HG03354 (cell line): ENCODE results near the gene CRACDL.
"Not testable (repeated sequence)": the region's sequence is repeated elsewhere in the genome, so short reads cannot be mapped to it uniquely, and the experiment has no call there.

Experiments used
- ATAC-seq: cut with Tn5 transposase; IDR thresholded peaks from one replicate; pipeline ENCODE4 v1.9.1; 2021; ENCODE audit warnings: mild to moderate bottlenecking; ENCODE audit not compliant: unreplicated experiment, poor library complexity, severe bottlenecking

The CRACDL gene

DNA sequence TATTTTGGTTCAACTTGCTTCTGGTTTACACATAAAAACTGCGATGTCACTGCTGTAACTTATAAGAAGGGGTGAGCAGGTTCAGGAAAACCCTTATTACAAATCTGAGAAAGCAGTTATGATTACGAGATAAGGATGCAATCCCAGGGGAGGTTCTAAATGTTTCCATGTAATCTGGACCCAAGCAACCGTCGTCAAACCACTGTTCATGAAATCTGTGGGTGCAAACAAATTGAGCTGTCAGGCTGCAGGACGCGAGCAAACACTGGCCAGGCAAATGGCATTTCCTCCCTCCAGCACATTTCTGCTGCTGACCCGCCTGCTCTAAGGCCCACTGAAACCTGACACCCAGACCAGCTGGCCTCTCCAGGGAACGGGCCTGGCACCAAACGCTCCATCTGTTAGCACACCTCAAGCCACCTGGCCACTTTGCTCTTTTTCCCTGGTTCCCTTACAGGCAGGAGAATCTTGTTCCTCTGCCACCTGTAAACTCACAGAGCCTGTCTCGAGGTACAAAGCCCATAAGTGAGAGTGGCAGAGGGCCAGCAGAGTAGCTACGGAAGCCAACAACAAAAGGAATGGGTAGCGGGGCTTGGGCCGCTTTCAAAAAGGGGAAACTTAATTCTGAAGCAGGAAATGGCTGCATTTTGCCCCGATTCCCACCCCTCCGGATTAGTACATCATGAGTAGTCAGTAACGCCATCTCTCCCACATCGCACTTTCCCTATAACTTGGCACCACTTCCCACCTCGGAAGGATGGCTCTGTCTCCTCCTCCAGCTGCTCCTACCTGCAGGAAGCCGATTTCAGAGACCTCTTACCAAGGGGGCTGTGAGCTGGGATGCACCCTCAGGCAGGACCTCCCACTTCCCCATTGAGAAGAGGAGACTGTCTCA lies 26.5 kb downstream of the CRACDL start:
- ATAC-seq = no peak

DNA sequence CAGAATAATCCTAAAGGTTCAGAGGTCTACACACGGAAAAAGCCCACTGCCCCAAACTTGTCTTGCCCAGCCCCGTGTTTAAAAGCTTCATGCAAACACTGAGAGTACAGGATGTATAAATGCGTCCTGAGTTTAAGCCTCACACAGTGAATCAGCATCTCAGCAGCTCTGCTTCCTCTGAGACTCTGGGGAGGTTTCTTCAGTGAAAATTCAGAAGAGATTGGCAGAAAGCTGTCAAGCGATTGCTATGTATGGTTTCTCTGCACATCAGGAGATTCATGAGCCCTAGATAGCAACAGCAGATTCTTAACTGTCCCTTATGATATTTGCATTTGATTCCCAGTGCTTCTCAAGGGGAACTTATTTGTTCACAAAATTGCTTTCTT lies 27.1 kb downstream of the CRACDL start:
- no peak for ATAC-seq

DNA sequence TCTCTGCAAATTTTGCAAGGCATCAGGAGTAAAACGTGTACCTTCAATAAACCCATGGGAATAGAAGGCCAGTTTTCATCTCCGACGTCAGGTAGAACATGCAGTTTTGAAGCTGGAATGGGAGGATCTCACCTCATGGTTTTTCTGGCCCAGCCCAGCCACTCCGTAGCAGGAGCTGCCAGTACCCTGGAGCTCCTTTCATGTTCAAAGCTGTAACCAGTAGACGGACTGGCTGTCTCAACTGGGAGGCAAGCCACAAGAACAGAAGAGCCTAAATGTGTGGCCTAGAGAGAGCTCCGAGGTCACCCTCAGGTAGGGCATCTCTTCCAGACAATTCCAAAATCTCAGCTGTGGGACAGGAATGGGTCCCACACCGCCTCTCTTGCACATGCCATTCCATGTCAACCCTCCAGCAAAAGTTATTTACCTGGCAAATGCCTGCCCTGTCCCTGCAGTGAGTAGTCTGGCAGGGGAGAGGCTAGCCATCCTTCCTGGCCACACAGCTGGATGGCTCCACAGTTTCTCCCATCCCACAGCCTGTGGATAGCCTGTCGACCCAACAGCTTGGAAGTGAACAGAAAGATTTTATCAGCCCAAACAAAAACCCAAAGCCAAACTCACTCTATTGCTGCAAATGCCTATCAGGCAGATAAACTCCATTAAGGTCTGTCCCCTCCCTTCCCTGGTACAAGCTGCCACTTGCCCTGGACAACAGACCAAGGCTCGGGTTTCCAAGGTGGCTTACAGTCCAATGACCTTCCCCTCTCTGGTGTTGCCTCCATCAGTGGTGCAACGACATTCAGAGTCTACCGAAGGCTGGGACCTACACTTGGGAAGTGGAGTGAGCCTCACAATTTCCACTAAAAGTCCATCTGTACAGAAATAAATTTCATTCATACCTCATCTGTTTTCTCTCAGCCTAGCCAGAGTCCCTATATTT lies 27.8 kb downstream of the CRACDL start:
- no peak for ATAC-seq

DNA sequence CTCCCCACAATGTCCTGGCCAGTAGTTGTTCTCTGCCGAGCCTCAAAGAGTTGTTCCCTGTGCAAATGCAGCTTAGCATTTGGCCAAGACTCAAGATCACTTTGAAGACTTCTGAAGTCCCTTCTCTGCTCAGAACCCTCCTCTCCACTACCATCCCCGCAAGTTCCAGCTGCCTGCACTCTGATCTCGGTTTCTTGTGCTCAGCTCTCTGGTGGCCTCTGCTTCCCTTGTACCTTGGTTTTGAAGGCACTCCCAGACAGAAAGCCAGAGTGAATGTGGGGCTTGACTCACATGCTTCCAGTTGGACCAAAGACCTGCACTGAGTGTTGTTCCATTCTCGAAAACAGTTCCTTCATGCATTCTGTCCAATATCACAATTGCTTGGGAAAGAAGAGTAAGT lies 28.6 kb downstream of the CRACDL start:
- ATAC-seq = no peak

DNA sequence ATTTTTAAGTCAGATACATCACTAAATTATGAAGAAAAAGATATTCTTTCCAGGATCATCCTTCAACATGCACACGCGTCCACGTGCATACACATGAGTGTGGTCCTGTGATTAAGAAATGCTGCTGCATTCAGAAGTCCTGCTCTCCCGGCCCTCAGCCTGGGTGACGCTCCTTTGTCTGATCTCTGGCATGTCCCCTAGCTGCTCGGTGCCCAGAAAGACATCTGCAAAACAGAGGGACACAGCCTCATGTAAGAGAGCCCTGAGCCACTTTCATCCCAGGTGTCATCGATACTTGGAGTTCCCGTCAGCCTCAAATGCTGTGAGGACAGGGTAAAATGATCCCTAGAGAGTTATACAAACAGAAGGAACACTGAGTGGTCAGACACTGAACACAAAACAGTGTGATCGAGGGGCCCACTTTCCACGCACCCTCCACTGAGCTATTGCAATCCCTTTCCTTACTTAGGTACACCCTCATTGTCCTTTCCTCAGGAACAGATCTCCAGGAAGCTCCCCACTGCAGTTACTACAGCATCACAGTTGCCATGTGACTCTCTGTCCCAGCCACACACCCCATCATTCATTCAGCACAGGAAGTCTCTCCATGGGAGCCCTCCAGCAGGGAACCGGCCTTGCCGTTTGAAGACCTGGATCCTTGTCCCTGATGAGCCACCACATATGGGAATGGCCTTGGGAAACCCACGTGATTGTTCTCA lies 32.1 kb downstream of the CRACDL start:
- no peak for ATAC-seq

DNA sequence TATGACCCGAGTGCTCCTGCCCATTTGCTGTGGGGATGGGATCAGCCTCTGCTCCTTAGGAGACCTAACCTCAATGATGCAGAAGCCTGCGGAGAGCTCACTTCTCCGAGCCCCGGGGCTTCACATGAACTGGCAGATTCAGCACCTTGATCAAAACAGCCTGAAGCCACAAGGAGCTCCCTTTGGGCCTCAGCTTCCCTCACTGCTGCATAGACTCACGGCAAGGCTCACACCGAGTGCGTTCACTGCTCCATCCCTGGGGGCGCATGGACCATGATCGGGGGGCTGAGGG lies 33.0 kb downstream of the CRACDL start:
- ATAC-seq = no peak

DNA sequence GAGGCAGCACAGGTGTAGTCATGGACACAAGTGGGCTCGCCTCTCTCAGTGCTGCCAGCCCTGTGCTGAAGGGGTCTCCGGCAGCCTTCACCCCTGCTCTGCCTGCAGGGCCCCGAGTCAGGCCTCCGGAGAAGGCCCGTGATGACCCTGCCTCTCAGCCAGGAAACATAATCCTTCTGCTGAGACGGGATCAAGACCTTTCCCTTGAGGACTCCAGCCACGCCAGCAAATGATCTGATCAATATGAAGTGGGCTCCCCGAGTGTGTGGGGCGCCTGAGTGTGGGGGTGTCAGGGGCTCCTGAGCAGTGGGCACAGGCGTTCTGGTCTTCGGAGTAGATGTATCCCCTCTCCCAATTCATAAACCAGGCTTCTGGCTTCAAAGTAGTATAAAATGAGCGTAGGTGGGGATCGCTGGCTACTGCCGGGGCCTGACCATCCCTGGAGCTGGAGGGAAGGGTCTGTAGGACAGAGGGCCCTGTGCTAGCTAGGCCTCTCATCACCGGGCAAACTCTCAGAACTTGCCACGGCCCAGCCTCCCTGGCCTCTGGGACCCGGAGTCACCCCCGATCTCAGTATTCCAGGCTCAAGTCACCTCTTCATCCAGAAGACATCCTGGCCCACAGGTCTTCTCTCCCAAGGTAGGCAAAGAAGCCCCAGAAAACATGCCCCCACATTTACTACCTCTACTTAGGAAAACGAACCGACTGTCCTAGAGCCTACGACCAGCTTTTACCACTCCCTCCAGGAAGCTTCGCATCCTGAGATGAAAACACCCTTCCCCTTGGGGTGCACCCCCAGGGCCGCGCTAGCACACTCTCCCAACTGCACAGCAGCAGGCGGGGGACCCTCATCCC lies 33.6 kb downstream of the CRACDL start:
- no peak for ATAC-seq

DNA sequence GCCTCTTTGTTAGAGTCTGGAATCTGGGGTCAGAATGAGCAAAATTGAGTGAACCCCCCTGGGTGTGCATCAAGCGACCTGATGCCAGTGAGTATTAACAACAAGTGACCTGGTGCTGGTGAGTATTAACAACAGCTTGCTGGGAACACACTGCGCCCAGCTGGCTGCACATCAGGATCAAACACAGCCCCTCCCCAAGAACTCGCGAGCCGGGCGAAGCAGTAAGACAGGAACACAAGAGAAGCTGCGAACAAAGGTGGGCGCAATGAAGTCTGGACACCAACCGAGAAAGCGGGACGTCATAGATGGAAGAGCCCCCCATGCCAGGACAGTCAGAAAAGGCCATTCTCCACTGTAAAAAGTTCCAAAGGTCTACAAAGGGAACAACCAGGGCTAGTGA lies 34.3 kb downstream of the CRACDL start:
- no peak for ATAC-seq

DNA sequence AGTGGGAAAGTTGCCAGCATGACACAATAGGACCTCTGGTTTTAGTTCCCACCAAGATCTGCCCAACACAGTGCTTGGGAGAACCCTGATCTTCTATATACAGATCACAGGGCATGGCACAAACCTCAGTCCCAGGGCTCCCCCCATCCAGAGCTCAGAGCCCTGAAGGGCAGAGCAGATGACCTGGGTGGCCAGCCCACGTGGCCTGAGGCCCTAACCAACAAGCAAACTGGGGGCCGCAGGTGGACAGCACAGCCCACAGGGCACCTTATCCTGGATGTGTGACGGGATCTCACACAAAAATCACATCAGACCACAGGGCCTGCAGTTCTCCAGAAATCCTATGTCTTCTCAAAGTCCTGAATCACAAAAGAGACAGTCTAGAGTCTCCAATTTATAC lies 34.7 kb downstream of the CRACDL start:
- no peak for ATAC-seq

DNA sequence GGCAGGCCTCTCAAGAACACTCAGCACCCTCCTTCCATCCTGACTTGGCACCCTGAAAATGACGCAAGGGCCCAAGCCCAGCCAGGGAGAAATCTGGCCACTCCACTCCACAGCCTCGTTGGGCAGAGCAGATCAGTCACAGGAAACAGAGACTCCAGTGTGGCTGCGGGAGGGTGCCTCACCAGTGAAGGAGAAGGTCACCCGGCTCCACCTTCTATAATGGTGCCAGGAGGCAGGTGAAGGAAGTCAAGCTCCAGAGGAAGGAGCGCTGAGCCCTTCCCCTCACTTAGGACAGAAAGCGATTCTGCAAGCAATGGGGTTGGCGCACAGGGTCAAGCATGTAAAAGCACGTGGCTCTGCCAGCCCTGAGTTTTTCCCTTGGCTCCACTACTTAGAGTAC lies 35.3 kb downstream of the CRACDL start:
- no peak for ATAC-seq

DNA sequence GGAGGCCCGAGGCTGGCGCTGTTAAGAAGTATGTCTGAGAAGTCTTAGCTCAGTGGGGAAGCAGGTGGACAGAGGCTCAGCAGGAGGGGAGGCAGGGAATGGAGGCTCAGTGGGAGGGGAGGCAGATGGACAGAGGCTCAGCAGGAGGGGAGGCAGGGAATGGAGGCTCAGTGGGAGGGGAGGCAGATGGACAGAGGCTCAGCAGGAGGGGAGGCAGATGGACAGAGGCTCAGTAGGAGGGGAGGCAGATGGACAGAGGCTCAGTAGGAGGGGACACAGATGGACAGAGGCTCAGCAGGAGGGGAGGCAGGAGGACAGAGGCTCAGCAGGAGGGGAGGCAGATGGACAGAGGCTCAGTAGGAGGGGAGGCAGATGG lies 36.3 kb downstream of the CRACDL start:
- ATAC-seq = not testable (repeated sequence)

DNA sequence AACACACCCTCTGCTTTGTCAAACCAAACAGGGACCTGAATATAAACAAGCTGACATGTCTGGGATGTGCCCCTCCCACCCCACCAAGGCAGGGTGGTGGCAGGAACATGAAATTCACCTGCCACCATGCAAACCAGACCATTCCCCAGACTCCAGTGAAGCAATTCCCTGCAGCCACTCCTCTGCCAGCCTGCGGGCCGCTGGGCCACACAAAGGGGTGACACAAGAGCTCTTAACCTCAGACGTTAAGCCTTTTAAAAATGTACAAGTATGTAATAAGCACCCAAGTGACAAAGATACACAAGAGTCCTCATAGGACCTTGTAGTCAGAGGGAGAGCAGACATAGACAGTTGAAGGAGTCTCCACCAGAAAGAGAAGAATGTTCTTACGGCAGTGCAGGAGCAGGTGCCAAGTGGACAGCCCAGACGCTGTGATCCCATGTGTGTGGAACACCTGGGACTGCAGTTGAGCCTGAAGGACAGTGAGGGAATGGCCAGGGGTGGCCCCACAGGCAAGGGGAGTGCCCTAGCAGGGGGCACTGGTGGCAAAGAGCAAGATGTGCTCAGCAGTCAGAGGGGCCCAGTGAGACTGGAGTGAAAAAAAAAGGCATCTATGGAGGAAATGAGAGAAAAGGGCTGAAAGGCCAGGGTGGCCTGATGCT lies 36.9 kb downstream of the CRACDL start:
- ATAC-seq = no peak

DNA sequence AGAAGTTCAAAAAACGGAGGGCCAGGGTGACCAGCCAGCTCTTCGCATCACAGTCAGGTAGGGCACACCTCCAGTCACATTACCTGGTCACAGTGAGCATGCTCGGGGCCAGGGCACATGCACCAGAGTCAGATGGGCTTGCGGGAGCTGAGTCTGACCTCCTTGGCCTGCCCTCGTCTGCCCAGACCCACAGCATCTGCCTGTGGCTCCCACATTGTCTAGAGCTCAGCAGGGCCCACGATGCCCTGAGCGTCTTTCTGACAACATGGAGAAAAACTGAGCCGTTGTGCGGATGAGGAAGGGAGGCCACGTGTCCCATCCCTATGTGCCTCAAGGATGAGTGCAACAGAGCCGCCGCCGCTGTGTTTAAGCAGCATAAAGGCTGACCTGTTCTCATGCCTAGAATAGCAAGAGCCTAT lies 37.6 kb downstream of the CRACDL start:
- ATAC-seq = no peak

DNA sequence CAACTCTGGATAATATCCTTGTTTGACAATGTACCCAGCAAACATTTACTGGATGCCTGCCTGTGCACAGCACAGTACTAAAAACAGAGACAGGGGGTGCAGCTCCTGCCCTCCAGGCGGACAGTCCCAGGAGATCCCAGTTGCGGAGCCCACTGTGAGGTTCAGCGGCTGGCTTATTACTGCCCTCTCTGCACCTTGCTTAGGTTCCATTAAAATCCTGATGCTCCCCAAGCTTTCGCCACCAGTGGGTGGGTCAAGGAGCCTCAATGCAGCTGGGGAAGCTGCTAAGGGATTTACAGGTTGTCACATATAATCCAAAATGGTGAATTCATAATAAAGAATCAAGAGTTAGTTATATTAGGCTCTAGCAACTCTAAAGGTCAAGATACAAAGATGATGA lies 38.3 kb downstream of the CRACDL start:
- ATAC-seq = no peak

DNA sequence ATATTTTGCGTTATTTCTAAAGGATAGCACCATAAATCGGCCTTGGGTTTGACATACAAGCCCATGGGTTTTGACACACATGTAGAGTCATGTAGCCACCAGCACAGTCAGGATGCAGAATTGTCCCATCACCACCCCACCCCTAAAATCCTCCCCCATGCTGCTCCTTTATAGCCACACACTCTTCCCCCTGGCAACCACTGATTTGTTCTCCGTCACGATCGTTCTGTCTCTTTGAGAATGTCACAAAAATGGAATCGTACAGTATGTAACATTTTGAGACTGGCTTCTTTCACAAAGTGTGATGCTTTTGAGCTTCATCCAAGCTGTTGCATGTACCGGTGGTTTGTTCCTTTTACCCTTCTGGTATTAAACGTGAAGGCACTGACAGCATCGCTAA lies 39.1 kb downstream of the CRACDL start:
- no peak for ATAC-seq

DNA sequence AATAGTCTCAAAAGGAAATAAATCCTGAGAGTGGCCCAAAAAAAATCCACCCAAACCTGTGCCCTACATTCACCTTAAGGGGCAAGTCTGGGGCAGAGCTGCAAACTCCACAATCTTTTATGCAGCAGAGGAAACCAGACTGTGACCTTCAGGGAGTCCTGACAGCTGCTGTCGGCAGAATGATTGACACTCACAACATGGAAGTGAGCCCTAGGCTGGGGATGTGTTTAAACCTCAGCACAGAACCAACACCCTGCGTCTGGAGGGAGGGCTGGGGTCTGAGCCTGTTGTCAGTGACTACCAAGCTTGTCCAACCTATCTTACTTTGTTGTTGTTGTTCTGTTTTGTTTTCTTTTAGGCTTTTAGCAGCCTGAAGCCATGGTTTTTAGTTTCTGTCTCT lies 39.6 kb downstream of the CRACDL start:
- ATAC-seq = no peak

DNA sequence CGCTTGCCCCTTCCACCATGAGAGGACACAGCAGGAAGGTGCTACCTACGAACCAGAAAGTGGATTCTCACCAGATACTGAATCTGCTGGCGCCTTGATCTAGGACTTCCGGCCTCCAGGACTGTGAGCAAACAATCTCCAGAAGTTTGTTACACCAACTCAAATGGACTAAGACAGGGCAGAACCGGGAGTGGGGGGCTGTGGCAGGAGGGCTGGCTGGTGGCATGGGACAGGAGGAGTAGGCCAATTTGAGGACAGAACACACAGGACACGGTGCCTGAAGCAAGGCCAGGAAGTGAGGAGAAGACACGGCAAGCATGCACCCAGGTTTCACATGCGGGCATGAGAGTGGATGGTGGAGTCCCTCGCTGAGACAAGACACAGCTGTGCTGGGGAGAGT lies 40.1 kb downstream of the CRACDL start:
- ATAC-seq = no peak

DNA sequence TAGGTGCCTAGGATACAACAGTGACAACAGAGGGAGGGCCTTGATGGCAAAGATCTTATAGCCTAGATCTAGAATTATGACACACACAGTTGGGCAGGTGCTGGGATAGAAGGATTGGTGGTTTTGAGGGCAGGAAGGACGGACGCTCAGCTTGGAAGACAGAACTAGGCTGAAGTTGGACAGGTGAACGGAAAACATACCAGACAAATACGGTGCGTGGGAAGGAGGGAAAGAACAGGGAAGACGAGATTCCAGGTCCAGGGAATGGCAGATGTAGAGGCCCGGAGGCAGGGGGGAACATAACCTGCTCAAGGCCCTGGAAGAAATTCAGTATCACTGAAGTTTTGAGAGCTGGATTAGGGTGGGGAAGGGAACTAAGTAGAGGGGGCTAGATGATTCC lies 40.8 kb downstream of the CRACDL start:
- ATAC-seq = no peak

DNA sequence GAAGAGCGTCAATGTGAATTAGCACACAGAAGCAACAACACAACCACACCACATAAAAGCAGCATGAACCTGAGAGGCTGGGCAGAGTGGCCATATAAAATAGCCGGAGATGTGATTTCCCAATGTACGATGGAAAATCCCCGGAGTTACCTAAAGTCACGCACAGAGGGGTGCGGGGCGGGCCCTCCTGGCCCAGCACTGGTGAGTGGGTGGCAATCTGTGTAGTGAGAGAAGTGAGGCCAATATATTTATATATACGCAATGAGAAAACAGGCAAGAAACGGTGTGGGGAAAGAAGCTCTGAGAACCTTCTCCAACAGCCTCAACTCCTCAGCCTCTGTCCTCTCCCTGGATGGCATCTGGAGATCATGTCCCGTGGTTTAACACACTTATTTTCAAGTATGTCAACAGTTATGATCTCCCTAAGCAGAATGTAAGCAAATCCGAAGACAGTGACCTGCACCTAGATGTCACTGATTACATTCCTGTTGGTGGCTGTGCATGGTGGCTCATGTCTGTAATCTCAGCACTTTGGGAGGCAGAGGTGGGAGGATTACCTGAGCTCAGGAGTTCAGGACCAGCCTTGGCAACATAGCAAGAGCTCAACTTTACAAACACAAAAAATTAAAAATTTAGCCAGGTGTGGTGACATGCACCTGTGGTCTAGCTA lies 41.6 kb downstream of the CRACDL start:
- ATAC-seq = no peak
